GM18867 (cell line): Measurements from ENCODE around the gene PHAF1.

Experiments used
- ATAC-seq: cut with Tn5 transposase; IDR thresholded peaks from one replicate; pipeline ENCODE4 v1.9.1; 2021; ENCODE audit warnings: mild to moderate bottlenecking, moderate library complexity; ENCODE audit not compliant: unreplicated experiment

Gene PHAF1

DNA sequence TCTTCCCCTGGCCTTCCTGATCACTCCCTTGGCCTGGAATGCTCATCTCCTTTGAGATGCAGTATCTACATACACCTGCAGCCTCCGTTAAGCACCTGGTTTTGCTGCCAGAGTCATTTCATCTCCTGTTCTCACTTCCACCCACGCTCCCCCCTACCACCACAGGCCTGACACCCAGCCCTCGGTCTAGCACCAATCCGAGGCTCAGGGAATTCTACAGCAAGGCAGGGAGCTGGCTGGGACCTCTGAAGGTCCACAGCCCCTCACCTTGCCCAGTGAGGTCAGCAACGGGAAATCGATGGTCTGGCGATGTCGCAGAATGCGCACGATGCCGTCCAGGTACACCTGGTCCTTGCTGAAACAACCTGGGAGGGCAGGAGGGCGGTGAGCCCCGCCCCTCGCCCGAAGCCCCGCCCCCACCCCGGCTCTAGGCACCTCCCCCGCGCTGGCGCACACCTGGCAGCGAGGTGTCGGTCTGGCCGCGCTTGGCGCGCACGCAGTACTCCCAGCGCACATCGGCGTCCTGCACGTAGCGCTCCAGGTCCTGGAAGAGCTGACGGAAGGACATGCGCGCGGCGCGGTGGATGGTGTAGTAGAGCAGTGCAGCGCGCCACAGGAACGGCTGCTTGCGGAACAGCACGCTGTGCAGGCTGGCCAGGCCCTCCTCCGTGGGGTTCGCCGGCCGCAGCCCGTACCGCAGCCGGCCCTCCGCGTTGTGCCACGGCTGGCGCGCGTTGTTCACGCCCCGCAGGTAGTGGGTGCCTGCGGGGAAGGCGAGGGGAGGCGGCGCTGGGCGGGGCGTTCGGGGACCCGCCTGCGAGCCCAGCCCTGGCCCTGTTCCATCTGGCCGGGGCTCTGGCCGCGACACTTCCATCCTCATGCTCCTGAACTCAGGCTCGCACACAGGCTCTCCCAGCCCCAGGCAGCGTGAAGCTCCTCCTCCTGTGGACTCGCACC is 68.3 kb downstream of the PHAF1 start:
- no peak for ATAC-seq

DNA sequence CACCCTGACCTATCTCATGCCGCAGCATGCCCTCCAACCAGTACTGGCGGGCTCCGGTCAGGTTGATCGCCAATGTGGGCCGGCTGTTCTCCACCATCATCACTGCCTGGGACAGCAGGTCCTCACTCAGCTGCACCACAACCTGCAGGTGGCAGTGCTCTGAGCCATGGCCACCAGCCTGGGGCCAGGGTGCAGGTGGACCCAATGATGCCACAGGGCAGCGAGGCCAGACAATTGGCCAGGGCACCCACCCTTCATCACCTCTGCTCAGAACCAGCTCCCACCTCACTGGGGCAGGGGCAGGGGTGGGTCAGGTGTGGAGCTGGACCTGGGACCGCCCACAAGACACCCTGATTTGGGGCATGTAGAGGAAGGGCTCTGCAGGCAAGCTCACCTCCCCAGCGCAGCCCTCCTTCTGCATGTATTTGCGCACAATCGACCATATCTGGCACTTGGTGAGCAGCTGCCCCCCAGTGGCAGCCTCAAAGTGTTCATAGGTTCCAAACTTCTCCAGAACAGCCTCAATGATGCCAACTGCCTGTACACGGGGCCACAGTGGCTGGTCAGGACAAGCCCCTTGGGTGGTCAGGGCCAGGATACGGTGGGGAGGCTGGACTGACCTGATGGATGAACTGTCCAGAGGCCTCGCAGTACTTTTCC is 69.8 kb downstream of the PHAF1 start:
- ATAC-seq: no peak

DNA sequence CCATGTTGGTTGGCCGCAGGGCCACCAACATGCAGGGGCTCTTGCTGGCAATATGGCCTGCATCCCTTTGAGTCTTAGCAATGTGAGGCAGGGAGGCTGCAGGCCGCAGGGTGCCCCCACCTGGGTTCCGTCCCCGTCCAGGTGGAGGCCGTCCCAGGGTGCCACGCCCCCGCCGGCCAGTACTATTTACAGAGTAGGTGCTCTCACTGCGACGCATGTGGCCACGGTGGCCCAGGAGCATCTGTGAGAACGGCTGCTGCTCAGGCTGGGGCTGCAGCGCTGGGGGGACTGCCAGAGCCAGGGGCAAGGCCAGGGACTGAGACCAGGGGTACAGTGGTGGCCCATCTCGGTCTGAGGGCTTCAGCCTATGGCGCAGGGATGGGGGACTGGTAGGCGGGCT is 70.4 kb downstream of the PHAF1 start:
- no peak for ATAC-seq

DNA sequence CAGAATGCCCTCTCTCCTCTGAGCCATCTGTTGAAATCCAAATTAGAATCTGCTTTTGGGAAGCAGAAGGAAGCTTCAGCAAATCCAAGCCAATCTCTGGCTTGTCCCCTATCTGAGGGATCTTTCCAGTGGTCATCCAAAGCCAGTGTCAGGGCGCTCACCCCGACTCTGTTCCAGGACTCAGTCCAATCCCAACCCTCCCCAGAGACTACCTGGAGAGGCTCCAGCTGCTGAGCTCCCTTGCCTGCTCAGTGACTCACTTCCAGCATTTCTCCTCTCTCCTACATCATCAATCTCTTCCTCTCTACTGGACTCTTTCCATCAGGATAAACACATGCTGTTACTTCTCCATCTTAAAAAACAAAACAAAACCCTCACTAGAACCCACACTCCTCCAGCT is 71.6 kb downstream of the PHAF1 start:
- no peak for ATAC-seq

DNA sequence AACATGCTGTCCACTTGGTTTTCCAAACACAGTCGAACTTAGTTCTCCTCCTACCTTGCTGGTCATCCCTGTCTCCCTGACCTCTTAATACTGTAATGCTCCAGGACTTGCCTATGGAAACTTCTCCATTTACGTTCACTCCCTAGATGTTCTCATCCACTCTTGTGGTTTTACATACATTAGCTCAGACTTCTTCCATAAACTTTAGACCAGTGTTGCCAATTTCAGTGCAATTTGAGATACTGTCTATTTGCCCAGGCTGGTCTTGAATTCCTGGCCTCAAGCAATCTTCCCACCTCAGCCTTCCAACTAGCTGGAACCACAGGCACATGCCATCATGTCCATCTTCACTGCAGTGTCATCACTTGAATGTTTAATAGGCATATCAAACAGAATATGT is 72.5 kb downstream of the PHAF1 start:
- ATAC-seq: no peak

DNA sequence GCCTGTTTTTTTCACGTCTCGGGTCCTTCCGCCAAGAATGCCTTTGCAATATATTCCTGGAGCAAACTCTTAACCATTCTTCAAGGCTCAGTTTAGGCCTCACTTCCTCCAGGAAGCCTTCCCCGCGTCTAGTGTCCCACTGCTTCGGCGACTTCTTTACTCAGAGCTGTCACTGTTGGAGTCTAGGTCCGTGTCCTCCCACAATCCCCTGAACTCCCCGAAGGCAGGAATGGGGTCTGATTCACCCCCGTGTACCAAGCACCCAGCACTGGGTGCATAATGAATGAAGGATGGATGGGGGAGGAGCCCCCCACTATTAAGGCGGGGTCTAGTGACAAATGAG is 73.5 kb downstream of the PHAF1 start:
- no peak for ATAC-seq

DNA sequence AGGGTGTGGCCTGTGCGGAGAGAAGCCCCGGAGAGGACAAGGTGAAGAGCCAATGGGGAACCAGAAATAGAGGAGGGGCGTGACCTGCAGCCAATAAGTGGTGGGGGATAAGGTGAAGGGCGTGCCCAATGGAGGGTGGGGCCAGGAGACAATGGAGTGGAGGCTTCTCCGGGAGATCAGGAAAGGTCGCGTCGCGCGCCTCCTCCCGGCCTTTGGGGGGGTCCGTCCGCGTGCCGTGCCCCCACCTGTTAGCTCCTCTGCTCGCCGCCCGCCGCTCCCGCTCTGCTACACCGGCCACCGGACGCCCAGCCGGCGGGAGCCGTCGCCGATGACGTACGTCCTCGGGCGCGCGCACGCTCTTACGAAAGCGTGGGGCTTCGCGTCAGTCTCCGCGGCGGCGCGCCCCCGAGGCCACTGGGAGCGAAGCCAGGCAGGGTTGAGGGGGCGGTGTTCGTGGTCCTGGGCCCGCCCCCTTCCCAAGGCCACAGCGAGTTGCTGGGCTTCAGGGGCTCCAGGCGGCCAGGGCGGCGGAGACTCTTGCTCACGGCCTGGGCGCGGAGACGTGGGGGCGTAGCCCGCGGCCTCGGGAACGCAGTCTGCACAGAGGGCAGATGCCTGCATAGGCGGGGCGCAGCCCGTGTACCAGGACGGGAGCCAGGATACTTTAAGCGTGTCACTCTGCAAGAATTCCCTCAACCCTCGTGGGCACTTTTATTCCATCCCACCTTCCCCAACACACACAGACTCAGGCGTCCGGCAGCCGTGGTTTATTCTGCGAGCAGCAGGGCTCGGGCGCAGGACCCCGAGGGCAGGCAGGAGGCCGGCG is 74.1 kb downstream of the PHAF1 start, which contains the start of gene MATCAP1:
TSS of gene MATCAP1 (minus strand) at position 337 of the 826 bp plus-strand sequence. CDS start 3,353 bp downstream, outside the sequence.
- ATAC-seq: peak; percentile 89

DNA sequence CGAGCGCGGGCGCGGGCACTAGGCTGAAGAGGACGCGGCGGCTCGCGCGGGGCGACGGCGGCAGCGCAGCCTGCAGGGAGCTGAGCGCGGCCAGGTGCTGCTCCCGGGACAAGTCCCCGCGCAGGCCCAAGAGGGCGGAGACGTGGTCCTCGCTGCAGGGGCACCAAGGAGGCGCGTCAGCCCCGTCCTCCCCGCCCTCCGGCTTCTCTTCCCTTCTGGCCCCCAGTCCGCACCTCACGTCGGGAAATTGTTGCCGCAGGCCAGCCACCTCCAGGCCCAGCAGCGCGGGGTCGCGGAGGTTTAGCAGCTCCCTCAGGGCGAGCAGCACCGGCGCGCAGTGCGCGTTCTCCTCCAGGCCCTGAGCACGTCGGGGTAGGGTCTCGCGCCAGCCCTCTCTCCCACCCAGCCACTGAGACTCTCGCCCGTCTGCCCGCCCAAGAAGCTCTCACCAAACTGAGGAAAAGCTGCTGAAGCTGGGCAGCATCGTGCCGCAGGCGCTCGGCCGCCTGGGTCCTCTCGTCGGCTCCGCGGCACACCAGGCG is 74.8 kb downstream of the PHAF1 start:
- peak; percentile 4 for ATAC-seq

DNA sequence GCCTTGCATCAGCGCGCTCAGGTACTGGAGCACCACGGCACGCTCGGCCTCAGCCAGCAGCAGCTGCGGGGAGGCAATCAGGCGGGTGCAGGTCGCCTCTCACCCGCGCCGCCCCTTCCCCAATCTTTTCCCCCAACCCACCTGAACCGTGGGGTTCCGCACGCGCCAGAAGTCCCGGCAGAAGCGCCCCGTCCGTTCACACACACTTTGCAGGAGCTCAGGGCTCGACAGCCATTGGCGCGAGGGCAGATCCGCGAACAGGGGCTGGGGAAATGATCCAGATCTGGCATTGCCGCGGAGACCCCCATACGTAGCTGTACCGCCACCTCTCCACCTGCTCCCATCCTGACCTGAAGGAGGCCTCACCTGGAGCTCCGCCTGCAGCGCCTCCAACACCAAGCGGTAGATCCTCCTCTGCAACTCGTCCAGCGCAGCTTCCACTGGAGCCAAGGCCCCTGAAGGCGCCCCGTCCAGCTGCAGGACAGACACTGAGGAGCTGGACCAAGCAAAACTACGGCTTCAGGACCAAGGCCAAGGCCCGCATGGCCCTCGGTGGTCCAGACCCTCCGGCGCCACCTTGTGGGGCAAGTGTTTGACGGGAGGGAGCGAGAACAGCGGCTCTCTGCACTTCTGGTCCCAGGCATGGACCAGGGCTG is 75.4 kb downstream of the PHAF1 start:
- ATAC-seq: peak; percentile 21

DNA sequence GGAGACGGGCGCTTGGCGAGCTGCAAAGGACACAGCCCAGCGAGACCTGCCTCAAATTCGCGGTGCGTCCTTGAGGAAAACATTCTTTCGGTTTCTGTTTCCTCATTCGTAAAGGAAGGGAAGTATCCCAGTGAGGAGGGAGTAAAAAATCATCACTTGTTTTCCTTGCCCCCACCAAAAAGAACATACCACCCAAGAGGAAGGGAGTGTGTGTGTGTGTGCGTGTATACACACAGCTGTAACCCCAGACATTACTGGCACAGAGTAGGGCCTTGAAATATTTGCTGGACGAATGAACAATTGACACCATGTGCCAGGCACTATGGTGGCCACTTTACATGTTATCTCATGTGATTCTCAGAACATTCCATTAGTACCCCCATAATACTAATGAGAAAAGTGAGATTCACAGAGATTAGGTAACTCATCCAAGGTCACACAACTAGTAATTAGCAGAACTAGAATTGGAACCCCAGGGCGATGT is 76.0 kb downstream of the PHAF1 start:
- ATAC-seq: no peak

DNA sequence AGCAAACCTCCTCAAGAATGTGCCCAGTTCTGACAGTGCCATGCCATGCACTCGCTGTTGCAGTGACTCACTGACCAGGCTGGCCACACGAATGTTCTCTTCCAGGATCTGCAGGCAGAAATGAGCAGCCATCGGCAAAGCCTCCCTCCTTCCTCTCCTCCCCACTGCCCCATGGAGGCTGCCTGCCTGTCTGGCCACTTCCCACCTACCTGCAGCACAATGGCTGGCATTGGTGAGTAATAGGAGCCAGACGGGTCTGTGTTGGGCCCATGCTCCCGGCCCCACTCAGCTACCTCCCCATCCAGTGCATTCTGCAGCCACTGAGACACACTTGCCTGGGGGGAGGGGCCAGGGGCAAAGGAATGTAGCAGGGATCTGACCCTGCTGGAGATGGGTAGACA is 76.8 kb downstream of the PHAF1 start:
- no peak for ATAC-seq

DNA sequence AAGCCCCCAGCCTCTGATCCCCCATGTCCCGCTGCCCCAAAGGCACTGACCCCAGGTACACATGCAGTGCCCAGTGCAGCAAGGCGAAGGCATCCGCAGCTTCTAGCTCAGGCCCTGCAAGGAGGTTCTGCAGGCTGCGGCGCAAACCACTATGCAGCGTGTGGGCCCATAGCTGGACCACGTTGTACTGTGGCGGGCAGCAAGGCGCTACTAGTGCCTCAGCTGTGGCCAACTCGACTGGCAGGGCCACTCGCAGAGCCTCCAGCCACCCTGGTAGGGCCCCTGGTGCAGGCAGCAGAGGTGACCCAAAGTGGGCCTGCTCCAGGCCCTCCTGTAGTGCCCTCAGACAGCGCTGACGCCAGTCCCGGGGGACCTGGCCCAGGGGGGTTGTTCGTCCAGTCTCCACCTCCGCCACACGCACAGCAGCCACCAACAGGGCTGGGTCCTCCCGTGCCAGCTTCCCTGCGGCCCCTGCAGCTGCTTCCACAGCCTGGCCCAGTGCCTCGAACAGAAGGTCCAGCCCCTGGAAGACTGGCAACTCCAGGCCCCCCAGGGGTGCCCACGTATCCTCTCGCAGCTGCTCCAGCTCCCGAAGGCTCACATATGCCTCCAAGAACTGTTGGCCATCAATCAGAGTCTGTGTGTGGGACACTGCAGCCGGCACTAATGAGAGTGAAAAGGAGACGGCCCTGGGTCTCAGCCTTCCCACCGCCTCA is 77.6 kb downstream of the PHAF1 start:
- ATAC-seq: no peak

DNA sequence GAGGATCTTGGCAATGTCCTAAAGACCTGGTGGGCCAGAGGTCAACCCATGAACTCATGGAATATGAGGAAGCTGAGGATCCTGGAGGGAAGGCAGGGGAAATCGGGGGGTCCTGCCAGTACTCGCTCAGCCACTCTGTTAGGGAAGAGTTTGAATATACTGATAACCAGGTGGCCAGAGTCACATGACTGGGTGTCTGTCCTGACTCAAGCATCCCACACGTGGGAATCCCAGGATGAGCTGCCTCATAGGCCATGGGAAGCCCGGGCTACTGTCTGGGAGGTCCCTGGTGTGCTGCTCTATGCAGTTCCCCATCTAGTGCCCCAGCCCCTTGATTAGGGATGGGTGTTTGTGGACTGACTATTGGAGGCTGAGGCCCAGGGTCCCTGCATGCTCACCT is 78.6 kb downstream of the PHAF1 start:
- no peak for ATAC-seq

DNA sequence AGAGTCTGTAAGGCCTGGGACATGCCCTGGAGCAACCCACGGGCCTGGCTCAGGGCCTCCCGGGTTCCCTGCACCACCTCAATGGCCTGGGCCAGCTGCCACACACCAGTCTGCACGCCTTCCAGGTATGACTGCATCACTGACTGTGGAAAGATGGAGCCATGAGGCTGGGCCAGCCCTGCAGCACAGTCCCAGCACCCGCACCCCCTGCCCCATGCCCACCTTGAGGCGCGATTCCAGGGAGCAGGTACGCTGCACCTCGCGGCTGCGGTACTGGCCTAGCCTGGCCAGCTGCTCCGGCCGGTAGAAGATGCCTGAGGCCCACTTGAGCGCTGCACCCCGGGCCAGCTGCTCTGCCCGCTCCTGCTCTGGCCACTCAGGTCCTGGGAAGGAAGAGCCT is 79.1 kb downstream of the PHAF1 start:
- ATAC-seq: no peak

DNA sequence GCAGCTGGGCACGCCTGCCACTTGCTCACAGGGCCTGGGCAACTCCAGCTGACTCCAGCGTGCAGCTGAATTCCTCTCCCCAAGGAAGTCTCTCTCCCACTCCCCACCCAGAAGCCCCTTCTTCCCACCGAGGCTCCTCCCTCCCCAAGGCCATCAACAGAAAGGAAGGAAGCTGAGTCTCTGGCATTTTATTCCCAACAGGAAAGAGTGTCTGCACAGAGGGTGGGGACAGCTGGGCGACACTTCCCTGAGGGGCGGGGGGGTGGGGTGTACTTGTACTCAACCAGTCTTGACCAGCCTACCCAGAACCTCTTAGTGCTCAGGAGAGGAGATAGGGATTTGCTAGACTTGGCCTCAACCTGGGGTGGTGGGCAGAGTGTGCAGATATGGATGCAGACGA is 80.3 kb downstream of the PHAF1 start, which contains the start of gene EXOC3L1:
TSS of gene EXOC3L1 (minus strand) at position 96 of the 400 bp plus-strand sequence. CDS start 460 bp downstream, outside the sequence.
- ATAC-seq: no peak

DNA sequence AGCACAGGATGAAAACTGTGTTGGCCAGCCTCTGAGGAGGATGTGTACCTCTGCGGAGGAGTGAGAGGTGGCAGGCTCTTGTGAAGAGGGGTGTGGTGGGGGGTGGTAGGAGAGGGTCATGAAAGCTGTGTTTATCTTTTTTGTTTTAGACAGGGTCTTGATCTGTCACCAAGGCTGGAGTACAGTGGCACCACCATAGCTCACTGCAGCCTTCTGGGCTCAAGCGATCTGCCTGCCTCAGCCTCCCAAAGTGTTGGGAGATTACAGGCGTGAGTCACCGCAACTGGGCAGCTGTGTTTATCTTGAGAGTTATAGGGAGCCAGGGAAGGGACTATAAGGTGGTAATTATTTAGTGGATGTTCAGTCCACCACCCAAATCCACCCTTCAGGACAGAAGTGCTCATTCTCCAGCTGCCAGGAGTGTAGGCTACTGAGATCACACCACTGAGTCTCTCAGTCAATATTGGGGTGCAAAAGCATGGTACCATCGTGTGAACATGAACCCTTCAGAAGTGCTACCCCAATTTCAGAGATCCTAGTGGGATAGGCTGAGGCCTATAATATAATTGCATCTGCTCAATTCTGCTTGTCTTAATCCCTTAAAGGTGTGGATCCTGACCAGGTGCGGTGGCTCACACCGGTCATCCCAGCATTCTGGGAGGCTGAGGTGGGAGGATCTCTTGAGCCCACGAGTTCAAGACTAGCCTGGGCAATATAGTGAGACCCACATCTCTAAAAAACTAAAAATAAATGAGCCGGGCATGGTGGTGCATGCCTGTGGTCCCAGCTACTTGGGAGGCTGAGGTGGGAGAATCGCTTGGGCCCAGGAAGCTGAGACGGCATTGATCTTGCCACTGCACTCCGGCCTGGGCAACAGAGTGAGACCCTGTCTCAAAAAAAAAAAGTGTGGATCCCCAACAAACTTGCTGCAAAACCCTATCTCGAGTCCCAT is 81.0 kb downstream of the PHAF1 start:
- no peak for ATAC-seq

DNA sequence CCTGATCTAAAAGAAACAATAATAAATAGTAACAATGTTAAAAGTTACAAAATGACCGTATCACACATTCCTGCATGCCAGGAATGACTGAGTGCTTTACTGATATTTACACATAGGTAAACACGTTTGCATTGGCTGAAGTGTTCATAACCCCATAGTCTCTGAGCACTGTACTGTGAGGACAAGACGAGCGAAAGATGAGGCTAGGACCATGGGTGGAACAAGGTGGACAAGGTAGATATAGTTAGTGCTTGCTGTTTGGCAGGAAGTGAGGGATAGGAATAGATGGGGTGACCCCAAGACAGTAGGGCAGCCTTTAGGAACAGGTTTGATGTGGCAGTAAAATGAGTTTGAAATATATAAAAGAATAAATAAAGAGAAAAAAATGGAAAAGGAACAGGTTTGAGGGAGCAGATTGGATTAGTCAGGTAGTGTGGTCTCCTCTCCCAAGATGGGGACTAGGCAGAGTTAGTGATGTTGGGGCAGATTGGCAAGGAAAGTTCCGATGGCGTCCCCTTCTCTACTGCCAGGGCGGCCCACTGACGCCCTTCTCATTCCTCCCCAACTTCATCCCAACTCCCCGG is 81.8 kb downstream of the PHAF1 start:
- no peak for ATAC-seq
